Thyroid gland (tissue), 4 donors: ENCODE results near the gene NACC1. TPM values are rescaled to one million over a fixed set of nuclear protein-coding genes. Genes with fewer than 3 reads are reported as not detected.

ENCODE experiments used
- DNase-seq, 2 donors: peaks; one replicate each; pipeline ENCODE4 v3.0.0-alpha.2; 2019
- H3K27ac ChIP-seq, 3 donors: fragments of 200-600 bp; sonication (generic); 1 replicate in 2 of 3; 2 replicates in 1 of 3; pipeline ENCODE4 v1.5.1; 2016 to 2019; ENCODE audit warnings: mild to moderate bottlenecking in 1 of 3, moderate library complexity in 1 of 3
- H3K27me3 ChIP-seq: fragments of 200-600 bp; sonication (generic); one replicate; pipeline ENCODE4 v1.5.1; 2019
- H3K36me3 ChIP-seq, 2 donors: fragments of 200-600 bp; sonication (generic); one replicate each; pipeline ENCODE4 v1.5.1; 2016 to 2019
- H3K4me1 ChIP-seq, 2 donors: fragments of 200-600 bp; sonication (generic); one replicate each; pipeline ENCODE4 v1.5.1; 2017 to 2019
- H3K4me3 ChIP-seq, 3 donors: fragments of 200-600 bp; sonication (generic); replicated peaks in 1 of 3; 1 replicate in 2 of 3; 2 replicates in 1 of 3; pipeline ENCODE4 v1.5.1; 2016; ENCODE audit warnings: mild to moderate bottlenecking in 1 of 3
- H3K9me3 ChIP-seq: fragments of 200-600 bp; sonication (generic); one replicate; pipeline ENCODE4 v1.5.1; 2017
- POLR2A ChIP-seq, 2 donors: fragments of 450-650 bp; IDR thresholded peaks; one replicate each; pipeline ENCODE4 v1.6.1; 2017; ENCODE audit warnings: antibody characterized with exemption in 2 of 2, mild to moderate bottlenecking in 2 of 2, moderate library complexity in 1 of 2
- WGBS, 2 donors: methylation state at CpG; one replicate each; pipeline ENCODE4 v1.1.5; 2017; 5-methylcytosine and 5-hydroxymethylcytosine counted together
- intact Hi-C: fragments of 100-400 bp; cut with DNase I; formaldehyde crosslinking; loops from one replicate; pipeline ENCODE4 v1.15.1; 2023
- total RNA-seq, 4 donors: library from RNA; depleted of rRNA; stranded (reverse); fragments of >200 nt; gene quantifications; one replicate each; pipeline ENCODE4 v1.2.3, GENCODE V29; 2016
- TF ChIP-seq, protein P1 (sequence below), 6 experiments: fragments of 200-600 bp in 3 of 6; fragments of 450-650 bp in 3 of 6; sonication (generic) in 3 of 6; IDR thresholded peaks; one replicate each; pipeline ENCODE4 v1.5.1; 2016 to 2019; ENCODE audit warnings: antibody characterized with exemption in 6 of 6, mild to moderate bottlenecking in 2 of 6, inconsistent platforms in 1 of 6, moderate library complexity in 1 of 6

Gene NACC1
- total RNA-seq, 4 donors from 2014 or later = 16.9 to 67.7 (median 43.0) TPM

DNA sequence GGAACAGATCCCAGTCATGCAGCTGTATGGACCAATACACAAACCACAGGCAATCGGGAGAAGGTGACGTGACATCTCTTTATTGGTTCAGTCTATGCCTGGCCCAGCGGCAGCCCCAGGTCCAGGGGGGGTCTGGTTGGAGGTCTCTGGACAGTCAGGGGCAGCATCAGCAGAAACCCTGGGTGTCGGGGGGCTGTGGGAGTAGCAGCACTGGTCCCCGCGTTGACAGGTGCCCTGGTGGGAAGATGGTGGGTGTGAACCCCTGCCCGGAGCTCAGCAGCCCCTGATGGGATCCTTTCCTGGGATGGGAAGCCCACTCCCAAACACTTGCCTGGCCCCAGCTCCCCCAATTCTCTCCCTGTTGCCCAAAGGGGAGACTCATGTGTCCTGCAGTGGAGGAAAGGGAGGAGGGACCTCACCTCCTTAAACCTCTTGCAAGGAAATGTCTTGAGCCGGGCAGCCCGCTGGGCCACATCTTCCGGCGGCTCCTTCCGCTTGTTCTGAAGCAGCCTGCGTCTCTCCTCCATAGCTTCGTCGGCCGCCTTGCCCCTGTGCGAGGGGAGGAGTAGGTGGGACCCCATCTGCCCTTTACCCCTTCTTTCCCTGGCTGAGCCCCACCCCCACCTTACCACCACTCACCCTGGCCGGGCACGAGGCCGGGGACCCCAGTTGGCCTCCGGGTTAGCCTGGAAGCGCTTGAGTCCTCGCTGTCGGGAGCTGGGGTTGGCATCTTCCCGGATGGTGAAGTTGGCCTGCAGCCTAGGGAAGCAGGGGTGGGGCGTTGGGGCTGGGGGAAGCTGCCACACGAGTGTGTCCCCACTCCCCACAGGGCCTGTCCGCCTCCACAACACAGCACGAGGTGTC, 13.0 kb upstream of the NACC1 start:
- 72 to 77% methylated on average over 17 to 25 of the region's 29 CpGs for WGBS, 2 donors
- Histone ChIP-seq H3K4me3 (no peak overlapping the region), H3K9me3 (no peaks in the 10 kb centered on the region), H3K27ac (peak overlapping the region in 1 of 3 donors; percentile 26), H3K27me3 (no peaks in the 10 kb centered on the region), H3K36me3 (peaks cover 0 to 9% of the 10 kb centered on the region in 2 donors), H3K4me1 (peaks cover 0 to 17% of the 10 kb centered on the region in 2 donors)
- TF ChIP-seq, protein P1, sequence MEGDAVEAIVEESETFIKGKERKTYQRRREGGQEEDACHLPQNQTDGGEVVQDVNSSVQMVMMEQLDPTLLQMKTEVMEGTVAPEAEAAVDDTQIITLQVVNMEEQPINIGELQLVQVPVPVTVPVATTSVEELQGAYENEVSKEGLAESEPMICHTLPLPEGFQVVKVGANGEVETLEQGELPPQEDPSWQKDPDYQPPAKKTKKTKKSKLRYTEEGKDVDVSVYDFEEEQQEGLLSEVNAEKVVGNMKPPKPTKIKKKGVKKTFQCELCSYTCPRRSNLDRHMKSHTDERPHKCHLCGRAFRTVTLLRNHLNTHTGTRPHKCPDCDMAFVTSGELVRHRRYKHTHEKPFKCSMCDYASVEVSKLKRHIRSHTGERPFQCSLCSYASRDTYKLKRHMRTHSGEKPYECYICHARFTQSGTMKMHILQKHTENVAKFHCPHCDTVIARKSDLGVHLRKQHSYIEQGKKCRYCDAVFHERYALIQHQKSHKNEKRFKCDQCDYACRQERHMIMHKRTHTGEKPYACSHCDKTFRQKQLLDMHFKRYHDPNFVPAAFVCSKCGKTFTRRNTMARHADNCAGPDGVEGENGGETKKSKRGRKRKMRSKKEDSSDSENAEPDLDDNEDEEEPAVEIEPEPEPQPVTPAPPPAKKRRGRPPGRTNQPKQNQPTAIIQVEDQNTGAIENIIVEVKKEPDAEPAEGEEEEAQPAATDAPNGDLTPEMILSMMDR (IDR thresholded peaks at IDR 0.05) = no peak
- TF ChIP-seq POLR2A (IDR thresholded peaks at IDR 0.05) = no peak
- intact Hi-C loops = no loop called here
- no peak for DNase-seq

DNA sequence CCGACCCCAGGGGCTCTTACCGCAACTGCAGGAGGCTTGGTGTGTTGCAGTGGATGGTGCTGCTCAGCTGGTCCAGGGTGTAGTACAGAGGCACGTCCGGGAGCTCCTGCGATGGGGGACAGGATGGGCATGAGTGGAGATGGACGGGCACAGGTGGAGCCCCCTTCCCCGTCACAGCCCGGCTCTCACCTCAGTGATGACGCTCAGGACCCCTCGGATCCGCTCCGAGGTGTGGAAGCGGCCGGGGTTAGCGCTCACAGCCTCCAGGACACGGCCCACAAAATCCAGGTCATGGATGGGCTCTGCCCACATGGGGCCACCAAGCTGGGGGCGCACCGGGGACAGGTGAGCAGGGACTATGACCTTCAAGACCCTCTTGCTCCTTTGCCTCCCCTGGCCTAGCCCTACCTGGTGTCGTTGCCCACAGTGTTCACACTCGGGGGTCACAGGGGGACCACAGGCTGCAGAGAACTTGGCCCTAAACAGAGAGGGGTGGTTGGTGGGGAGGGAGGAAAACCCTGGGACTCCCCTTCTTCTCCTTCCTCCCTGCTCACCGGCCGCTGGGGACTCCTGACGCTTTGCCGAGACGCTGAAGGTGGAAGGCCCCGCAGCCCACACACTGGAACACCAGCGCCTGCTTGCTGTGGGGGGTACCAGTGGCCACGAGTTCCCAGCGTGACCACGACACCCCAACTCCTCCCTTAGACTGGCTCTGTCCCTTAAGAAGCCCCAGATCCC, 8.5 kb upstream of the NACC1 start:
- no peaks in the 10 kb centered on the region for H3K4me1 ChIP-seq
- DNase-seq = no peak
- TF ChIP-seq POLR2A (IDR thresholded peaks at IDR 0.05) = no peak
- TF ChIP-seq, protein P1 (IDR thresholded peaks at IDR 0.05) = no peak
- H3K27ac ChIP-seq = no peak overlapping the region
- no peak overlapping the region for H3K4me3 ChIP-seq
- H3K27me3 ChIP-seq = no peaks in the 10 kb centered on the region
- H3K36me3 ChIP-seq = peaks cover 6 to 23% of the 10 kb centered on the region in 2 donors
- intact Hi-C loops = loop anchor here (5.0 kb wide), 1 partner anchor 38 kb away; no protein-coding TSS in a partner anchor
- WGBS, 2 donors = 93 to 94% methylated on average over 26 to 29 of the region's 30 CpGs
- no peaks in the 10 kb centered on the region for H3K9me3 ChIP-seq

DNA sequence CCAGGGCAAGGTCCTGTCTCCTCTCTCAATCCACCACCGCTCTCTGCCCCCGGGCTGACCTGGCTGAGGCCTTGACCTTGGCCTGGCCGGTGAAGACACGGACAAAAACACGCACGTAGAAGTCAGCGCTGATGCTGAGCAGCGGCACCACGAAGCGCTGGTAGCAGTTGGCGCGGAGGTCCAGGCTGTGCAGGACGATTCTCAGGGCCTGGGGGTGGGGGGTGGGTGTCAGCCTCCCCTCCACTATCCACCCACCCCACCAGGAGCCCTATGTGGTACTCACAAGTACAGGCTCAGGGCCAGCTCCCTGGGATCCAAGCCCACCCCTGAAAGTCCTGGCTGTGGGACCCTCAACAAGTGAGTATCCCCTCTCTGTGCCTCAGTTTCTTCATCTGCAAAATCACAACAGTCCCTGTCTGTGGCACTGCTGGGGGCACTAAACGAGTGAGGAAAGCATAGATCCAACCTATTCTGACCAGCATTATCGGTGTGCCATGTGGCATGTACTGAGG, 7.9 kb upstream of the NACC1 start:
- H3K4me3 ChIP-seq = no peak overlapping the region
- TF ChIP-seq, protein P1 (IDR thresholded peaks at IDR 0.05) = no peak
- no peak for TF ChIP-seq POLR2A (IDR thresholded peaks at IDR 0.05)
- H3K9me3 ChIP-seq = no peaks in the 10 kb centered on the region
- DNase-seq = no peak
- H3K36me3 ChIP-seq = peaks cover 6 to 23% of the 10 kb centered on the region in 2 donors
- 95 to 98% methylated on average over 4 to 11 of the region's 15 CpGs for WGBS, 2 donors
- intact Hi-C loops = loop anchor here (5.0 kb wide), 1 partner anchor 37 kb away; no protein-coding TSS in a partner anchor
- no peaks in the 10 kb centered on the region for H3K4me1 ChIP-seq
- no peak overlapping the region for H3K27ac ChIP-seq
- no peaks in the 10 kb centered on the region for H3K27me3 ChIP-seq

DNA sequence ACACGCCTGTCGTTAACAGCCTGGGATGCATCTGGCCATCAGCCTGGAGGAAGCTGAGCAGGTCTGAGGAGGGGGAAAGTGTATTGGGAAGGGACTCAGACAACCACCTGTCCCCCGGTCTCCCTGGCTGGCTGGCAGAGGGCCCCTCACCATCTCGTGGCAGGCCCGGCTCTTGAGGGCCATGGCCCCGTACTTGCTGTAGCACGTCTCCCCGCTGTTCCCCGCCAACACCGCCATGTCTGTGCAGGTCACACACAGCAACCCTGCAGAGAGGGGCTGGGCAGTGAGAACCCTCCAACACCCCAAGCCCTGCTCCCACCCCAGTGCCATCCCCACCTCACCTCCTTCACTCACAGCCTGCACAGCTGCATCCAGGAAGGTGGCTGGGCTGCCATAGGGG, 5.5 kb upstream of the NACC1 start:
- H3K9me3 ChIP-seq = no peaks in the 10 kb centered on the region
- peaks cover 15 to 17% of the 10 kb centered on the region in 2 donors for H3K4me1 ChIP-seq
- WGBS, 2 donors = 91 to 97% methylated on average over 9 to 10 of the region's 10 CpGs
- H3K27ac ChIP-seq = no peak overlapping the region
- DNase-seq = no peak
- no peak overlapping the region for H3K4me3 ChIP-seq
- intact Hi-C loops = loop anchor here (5.0 kb wide), 1 partner anchor 35 kb away; no protein-coding TSS in a partner anchor
- no peaks in the 10 kb centered on the region for H3K27me3 ChIP-seq
- TF ChIP-seq, protein P1 (IDR thresholded peaks at IDR 0.05) = no peak
- no peak for TF ChIP-seq POLR2A (IDR thresholded peaks at IDR 0.05)
- peaks cover 6 to 20% of the 10 kb centered on the region in 2 donors for H3K36me3 ChIP-seq
